NCI-H1417 (cell line): ENCODE measurements around the gene ARL9.
A peak's percentile ranks its signal among the peaks of the same experiment; 100 is the strongest.

ENCODE experiments used
- DNase-seq, 3 experiments: peaks; one replicate each; lab custom pipeline; 2025; lab: John Stamatoyannopoulos, UW

Gene ARL9, protein sequence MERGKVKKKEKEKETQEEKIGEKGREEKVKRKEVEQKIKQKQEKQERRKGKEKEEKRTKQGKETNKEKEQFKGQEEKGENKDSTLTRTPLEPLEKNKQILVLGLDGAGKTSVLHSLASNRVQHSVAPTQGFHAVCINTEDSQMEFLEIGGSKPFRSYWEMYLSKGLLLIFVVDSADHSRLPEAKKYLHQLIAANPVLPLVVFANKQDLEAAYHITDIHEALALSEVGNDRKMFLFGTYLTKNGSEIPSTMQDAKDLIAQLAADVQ

DNA sequence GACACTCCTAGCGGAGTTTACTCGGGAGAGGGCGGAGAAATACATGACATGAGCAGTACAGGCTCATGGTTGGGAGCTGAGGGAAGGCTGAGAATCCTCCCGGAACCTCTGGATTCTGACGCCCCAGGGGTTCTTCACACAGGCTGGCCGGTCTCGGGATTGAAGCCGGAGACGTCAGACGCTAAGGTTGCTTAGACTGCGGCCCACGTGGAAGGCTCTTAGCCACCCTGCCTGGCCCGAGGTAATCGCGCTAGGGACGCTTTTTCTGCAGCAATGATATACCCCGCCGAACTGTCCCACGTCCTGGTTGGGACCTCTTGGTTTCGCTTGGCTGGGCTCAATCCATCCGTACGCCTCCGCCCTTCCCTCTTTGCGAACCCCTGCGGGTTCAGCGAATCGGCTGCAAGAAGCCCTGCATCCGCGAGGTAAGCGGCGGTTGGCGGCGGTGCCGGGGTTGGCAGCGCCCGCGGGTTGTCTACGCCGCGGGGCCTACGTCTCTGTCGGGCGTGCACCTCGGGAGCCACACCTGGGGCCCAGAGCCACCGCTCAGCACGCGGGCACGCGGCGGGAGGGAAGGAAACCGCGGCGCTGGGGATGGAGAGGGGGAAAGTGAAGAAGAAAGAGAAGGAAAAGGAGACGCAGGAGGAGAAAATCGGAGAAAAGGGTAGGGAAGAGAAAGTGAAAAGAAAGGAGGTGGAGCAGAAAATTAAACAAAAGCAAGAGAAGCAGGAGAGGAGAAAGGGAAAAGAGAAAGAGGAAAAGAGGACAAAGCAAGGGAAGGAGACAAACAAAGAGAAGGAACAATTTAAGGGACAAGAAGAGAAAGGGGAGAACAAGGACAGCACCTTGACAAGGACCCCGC is at the start of gene ARL9:
ARL9 (plus strand) TSS at position 523 of the 862 bp plus-strand sequence; CDS start at position 595, 72 bp downstream.
- DNase-seq: peak; percentile 48 to 86 (median 54)

DNA sequence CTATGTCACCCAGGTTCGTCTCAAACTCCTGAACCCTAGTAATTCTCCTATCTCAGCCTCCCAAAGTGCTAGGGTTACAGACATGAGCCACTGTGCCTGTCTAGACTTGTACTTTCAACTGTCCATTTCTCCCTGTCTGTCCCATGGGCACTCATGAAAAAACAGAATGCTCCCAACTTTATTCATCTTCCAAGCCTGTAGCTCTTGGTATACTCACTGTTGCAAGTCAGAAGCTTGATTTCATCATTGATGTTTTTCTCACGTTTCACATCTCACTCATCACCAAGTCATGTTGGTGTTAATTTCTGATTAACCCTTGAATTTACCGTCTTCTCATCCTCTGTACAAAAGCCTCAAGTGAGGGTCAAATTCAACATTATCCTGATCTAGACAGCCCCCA is 45.5 kb upstream of the ARL9 start:
- peak in 1 of 3 experiments; percentile 28 for DNase-seq

DNA sequence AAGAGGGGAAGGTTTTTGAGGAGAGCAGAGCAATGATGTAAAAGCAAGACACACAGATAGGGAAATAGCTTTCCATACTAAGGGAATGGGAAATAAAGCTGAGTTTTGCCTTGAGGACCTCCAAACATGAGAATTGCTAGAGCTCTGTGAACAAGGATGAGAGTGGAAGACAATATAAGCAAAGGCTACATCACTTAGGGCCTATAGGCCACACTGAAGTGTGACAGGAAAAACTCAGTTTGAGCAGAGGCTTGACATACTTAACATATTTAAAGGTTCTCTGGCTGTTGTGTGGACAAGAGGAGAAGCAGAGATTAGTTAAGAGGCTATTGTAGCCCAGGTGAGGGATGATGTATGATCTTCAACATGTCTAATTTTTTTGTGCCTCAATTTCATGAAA is 43.4 kb upstream of the ARL9 start:
- DNase-seq: no peak

DNA sequence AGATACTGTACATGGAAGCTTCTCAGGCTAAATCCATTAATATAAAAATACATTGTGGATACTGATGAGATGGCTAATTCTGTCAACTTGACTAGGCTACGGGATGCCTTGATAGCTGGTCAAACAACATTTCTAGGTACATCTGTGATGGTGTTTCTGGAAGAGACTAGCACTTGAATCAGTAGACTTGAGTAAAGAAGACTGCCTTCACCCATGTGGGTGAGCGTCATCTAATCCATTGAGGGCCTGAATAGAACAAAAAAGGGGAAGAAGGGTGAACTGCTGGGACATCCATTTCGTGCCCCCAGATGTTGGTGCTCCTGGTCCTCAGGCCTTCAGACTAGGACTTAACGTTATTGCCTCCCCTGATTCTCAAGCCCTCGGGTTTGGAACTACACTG is 41.9 kb upstream of the ARL9 start:
- DNase-seq: no peak

DNA sequence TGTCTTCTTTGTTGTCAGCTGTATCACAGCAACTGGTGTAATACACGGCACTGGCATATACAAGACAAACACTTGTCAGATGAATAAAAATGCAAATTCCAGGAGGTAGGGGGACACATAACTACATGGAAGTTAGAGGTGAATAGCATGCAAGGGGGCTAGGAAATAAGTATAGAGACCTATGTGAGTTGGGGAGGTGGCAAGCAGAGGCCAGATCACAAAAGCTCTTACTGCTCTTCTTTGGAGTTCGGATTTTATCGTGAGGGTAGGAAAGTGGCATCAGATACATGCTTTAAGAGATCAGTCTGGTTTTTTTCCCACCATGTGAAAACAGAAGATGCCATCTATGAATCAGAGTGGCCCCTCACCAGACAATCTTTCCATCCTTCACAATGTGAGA is 41.0 kb upstream of the ARL9 start:
- peak in 1 of 3 experiments; percentile 2 for DNase-seq

DNA sequence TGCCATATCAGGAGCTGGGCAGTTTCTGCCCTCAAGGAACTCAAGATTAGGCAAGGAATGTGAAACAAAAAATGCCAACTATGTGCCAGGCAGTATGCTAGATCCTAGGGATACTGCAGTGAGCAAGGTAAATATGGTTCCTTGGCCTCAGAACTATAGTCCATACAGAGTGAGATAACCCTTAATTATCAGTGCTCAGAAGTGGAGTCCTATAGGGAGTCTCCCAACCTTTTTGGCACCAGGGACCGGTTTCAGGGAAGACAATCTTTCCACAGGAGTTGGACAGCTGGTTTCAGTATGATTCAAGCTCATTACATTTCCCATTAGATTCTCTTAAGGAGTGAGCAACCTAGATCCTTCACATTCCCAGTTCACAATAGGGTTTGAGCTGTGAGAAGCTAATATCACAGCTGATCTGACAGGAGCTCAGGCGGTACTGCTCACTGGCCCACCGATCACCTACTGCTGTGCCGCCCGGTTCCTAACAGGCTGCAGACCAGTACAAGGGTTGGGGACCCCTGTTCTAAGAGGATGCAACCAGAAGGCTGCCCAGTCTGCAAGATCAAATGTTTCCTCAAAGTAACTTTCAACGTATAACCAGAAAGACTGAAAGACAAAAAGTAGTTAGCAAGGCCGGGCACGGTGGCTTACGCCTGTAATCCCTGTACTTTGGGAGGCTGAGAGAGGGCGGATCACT is 39.8 kb upstream of the ARL9 start:
- peak in 1 of 3 experiments; percentile 16 for DNase-seq

DNA sequence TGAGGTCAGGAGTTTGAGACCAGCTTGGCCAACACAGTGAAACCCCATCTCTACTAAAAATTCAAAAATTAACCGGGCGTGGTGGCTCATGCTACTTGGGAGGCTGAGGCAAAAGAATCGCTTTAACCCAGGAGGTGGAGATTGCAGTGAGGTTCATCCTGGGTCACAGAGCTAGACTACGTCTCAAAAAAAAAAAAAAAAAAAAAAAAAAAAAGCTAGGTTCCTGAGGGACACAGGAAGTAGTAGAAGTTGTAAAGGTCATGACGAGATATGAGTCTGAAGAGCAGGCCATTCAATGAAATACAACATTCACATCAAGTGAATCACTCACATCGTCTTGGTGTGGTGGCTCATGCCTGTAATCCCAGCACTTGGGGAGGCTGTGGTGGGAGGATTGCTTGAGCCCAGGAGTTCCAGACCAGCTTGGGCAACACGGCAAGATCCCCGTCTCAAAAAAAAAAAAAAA is 39.3 kb upstream of the ARL9 start:
- DNase-seq: peak in 1 of 3 experiments; percentile 53

DNA sequence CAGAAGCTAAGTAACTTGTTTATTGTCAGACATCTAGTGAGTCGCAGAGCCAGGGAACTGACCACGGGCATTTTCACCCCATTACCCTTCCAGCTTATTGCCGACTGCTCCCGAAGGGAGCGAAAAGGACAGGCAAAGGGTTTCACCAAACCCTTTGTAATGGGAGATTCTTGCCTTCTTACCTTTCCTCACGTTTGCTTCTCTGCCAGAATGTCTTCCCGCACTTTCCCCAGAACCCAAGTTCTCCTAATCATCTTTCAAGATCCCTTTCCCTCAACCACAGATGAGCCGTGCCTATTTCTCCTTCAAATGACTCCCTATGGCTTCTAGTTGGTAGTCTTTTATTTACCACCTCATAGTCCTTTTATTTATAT is 38.7 kb upstream of the ARL9 start:
- DNase-seq: peak in 2 of 3 experiments; percentile 48 to 61

DNA sequence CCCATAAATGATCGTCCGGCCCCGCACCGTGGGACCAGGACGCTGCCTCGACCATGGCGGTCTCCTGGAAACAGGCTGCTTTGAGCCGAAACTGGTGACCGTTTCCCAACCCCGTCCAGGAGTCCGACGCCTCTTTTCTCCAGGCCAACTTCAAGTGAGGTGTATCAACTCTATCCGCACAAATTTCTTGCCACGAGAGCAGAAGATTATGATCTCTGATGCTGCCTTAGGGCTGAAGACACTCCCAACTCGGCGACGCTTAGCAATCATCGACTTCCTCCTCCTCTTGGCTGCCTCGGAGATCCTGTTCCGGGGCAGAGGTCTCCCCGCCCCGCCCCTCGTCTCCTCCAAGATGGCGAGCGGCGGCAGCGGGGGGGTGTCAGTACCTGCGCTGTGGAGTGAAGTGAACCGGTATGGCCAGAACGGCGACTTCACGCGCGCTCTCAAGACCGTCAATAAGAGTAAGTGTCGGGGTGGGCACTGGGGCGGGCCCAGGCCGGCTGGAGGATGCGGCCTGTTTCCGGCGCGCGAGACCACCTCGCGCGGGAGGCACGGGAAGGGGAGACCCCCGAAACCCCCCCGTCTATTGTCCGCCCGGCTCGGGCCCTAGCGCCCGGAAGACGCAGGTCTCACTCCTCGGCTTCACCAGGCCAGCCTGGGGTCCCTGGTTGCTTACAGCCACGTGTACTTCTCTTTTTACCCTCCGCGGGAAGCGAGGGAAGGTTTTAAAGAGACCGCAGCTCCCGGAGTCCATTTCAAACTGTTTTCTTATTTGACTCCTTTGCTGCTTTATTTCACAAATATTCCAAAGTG is 38.1 kb upstream of the ARL9 start, which contains the start of gene SRP72:
SRP72 (plus strand) TSS at position 334 of the 813 bp plus-strand sequence; CDS start at position 353, 19 bp downstream.
- peak; percentile 85 to 91 (median 89) for DNase-seq

DNA sequence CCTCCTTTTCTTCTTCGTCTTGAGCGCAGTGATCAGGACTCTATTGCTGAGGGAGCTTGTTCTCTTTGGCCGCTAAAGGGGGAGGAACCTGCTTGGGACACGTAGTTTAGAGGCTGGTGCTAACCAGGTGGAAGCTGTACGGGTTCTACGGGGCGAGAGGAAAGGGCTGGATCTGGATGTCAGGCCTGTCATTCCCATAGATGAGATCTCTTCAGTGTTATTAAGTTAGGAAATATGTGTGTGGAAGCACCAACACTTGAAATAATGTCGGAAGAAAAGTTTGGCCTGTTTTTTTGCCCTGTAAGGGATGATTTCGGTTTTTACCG is 37.5 kb upstream of the ARL9 start:
- peak in 2 of 3 experiments; percentile 64 to 83 for DNase-seq

DNA sequence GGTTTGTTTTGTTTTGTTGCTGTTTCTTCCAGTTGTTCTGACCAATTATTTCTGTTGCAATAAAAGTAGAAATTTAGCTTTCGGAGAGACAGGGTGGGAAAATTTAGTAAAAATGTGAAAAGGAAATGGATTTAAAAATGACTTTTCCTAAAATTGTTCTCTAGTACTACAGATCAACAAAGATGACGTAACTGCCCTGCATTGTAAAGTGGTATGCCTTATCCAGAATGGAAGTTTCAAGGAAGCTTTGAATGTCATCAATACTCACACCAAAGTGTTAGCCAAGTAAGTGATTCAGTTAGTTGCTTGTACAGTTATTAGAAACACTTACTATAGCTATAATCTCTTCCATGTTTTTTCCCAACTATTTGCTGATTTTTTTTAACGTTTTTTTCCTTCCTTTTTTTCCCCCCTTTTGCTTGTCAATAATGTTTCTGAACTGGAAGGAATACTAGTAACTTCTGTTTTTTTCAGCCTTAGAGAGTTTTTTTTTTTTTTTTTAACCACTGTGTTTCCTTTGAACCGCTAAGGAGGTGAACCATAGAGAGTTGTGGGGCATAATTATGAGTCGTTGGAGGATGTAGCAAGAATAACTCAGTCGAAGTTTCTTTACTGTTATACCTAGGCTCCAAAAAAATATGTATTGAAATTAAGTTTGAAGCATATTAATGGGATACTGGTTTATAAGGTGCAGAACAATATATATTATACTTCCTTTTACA is 35.9 kb upstream of the ARL9 start:
- DNase-seq: no peak

DNA sequence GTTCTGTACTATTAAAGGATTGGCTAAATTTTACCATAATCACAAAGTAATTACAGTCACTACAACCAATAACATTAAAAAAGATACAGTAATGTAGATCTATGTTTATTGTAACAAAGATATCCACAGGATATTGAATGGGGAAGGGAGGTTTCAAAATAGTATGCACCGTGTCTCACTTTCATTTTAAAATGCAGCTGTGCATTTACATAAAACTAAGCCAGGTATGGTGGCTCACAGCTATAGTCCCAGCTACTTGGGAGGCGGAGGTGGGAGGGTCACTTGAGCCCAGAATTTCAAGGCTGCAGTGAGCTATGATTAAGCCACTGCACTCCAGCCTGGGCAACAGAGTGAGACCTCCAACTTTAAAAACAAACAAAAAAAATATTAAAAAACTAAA is 29.7 kb upstream of the ARL9 start:
- no peak for DNase-seq

DNA sequence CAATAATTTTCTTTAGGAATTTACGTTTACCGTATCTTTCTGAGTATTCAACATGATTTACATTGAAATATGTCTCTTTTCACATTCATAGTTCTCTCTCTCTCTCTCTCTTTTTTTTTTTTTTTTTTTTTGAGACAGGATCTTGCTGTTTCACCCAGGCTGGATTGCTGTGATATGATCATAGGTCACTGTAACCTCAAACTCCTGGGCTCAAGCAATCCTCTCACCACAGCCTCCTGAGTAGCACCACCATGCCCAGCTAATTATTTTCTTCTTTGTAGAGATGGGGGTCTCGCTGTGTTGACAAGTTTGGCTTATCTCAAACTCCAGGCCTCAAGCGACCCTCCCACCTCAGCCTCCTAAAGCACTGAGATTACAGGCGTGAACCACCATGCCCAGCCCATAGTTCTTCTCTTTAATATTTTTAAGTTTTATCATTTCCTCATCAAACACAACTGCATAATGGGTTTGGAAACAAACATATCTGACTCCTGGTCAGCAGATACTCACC is 28.3 kb upstream of the ARL9 start:
- no peak for DNase-seq

DNA sequence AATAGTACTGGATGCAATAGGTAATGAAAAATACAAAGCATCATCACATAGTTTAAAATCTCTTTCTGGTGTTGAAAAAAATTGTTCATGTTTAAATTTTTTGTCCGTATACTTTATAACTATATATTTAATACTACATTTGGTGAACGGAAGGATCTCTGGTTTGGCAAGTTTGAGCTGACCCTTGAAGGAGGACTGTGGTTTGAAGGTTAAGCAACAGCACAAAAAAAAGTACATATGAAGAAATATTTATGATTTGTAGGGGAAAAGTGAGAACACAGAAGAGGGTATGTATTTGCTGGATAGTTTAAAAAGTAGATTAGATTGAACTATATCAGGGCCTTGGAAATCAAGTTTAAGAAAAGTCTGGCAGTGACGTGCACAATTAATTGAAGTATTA is 24.9 kb upstream of the ARL9 start:
- no peak for DNase-seq

DNA sequence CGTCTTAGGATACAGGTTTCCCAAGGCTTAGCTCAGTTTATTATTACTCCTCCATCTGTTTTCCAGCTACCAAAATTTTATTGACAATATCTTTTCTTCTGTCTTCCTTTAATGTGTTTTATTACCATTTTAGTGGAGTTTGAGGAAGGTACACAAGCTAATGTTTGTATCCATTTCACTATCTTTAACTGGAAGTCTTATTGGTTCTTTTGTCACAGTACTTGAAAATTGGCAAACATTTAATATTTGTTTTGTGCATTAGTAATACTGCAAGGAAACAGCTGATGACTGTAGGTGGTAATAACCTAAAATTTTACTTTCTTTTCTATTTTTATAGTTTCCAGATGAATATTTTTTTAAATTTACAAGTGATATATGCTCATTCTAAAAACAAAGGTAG is 9.3 kb upstream of the ARL9 start:
- no peak for DNase-seq

DNA sequence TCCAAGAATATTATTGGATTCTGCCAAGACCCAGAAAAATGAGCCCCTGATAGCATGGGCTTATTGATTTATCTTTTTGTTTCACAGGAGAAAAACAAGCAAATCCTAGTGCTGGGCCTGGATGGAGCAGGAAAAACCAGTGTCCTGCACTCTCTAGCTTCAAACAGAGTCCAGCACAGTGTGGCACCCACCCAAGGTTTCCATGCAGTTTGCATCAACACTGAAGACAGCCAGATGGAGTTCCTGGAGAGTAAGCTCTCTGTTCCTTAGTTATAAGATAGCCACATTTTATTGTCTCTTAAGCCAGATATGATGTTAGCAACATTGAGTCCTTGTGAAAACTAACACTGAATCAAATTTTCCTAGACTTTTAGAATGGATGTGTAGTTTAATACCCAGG is 5.5 kb downstream of the ARL9 start:
- no peak for DNase-seq

DNA sequence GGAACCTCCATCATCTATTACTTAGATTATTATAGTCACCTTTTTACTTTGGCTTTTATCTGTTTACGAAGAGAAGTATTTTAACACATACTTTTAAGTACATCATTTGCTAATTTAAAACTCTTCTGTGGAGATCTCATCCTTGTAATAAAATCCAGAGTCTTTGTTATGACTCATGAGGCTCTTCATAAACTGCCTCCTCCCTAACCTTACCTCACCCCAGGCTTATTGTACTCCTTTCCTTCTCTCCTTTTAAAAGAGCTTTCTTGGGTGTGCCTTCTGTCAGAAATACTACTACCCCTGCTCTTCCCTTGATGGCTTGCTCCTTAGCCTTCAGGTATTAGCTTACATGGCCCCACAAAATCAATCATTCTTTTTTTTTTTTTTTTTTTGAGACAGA is 6.6 kb downstream of the ARL9 start:
- no peak for DNase-seq

DNA sequence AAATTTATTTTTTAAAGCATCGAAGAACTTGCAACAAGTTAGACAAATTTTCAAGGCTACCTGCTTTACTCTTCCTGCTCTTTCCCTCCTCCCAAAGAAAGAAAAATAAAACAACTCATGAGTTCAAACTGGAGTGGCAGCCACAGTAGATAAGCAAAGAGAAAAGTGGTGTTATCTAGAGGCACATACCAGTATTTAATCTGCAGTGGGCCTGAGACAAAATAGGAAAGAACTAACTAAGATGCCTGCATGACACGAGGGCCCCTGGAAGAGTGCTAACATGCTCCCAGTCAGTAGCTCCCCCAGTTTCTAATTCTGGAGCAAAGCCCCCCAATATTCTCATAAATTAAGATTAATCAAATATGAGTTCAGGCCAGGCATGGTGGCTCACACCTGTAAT is 7.9 kb downstream of the ARL9 start:
- no peak for DNase-seq

DNA sequence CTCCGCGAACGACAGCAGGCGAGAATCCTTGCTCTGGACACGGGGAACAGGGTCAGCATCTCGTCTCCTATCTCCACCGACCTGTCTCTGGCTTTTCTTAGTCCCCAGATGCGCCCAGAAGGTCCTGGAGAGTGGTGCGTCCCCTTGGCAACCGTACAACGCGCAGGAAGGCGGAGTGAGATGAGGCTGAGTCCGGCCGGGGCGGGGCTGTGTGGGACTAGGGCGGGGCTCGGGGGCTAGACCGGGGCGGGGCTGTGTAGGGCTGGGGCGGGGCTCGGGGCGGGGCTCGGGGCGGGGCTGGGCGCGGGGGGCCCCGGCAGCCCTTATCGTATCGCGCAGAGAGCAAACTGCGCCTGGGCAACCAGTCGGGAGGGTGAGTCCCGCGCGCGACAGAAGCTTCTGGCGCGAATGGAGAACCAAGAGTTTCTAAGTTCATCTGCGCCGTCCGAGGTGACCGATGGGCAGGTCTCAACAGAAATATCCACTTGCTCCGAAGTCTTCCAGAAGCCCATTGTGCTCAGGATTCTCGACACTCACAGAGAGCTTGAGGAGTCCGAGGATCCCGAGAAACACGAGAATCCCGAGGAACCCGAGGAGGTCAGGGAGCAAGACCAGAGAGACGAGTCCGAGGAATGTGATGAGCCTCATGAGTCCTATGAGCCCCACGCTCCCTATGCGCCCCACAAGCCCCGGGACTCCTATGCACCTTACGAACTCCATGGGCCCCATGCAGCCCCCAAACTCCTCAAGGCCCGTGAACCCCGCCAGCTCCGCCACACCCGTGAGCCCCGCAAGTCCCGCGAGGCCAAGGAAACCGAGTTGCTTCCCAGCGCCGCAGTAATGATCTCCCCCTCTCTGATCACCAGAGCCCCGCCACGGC is 24.9 kb downstream of the ARL9 start:
- peak; percentile 71 to 89 (median 80) for DNase-seq
